Measurements from ENCODE around the gene SUPV3L1. TPM values are rescaled to one million over a fixed set of nuclear protein-coding genes. Genes with fewer than 3 reads are reported as not detected.

The SUPV3L1 gene
- total RNA-seq, 4 donors from 2014 or later: 19.6 to 21.4 (median 20.4) TPM

DNA sequence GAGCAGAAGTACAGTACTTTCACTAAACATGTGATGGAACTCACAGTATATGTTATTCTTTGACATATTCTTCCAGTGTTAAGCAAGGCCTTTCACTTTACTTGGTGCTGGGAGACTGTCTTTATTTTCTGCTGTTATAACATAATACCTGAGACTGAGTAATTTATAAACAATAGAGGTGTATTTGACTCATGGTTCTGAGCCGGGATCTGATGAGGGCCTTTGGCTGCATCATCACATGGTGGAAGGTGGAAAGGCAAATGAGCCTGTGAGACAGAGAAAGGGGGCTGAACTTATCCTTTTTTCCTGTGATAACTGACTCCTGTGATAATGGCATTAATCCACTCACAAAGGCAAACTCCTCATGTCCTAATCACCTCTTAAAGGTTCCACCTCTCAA lies 1.4 kb downstream of the SUPV3L1 start:
- intact Hi-C loops (cut with DNase I; ENCODE audit: low total_unique reads): no loop called here
- 36 to 46% methylated on average over 1 of the region's 1 CpG for WGBS, 2 donors
- no peak overlapping the region for H3K4me3 ChIP-seq (ENCODE audit: low read depth, poor library complexity, severe bottlenecking)
- no peak for DNase-seq (ENCODE audit: low spot score in 2 of 2)
- TF ChIP-seq CTCF (IDR thresholded peaks at IDR 0.05): no peak
- TF ChIP-seq POLR2A (IDR thresholded peaks at IDR 0.05): no peak

DNA sequence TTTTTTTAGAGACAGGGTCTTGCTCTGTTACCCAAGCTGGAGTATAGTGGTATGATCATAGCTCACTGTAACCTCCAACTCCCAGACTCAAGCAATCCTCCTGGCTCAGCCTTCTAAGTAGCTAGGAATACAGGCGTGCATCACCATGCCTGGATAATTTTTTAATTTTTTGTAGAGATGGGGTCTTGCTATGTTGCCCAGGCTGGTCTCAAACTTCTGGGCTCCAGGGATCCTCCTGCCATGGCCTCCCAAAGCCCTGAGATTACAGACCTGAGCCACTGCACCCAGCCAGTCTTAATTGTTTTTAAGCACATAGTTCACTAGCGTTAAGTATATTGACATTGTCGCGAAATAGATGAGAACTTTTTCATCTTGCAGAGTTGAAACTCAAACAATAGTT lies 2.0 kb downstream of the SUPV3L1 start:
- DNase-seq (ENCODE audit: low spot score in 2 of 2): no peak
- TF ChIP-seq CTCF (IDR thresholded peaks at IDR 0.05) (no peak), POLR2A (IDR thresholded peaks at IDR 0.05) (no peak)
- H3K4me3 ChIP-seq (ENCODE audit: low read depth, poor library complexity, severe bottlenecking): no peak overlapping the region
- 91 to 93% methylated on average over 4 of the region's 4 CpGs for WGBS, 2 donors
- intact Hi-C loops (cut with DNase I; ENCODE audit: low total_unique reads): no loop called here

DNA sequence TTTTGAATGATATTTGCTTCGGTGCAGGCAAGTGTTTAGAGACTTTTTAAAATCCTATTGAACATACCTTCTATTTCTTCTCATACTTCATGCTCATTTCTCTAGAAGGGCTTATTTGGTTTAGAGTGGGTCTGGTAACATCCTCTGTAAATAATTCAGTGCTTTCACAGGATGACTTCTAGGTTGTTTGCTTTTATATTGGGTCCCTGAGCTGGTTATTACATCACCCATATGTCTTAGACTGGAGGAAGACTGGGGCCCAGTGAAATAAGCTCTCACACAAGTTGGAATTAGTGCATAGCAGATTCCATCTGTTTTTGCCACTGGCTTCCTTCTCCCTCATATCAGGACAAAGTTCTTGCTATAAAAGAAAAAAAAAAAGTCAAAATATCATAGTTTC lies 6.5 kb downstream of the SUPV3L1 start:
- TF ChIP-seq CTCF (IDR thresholded peaks at IDR 0.05): no peak
- no peak for TF ChIP-seq POLR2A (IDR thresholded peaks at IDR 0.05)
- WGBS, 2 donors: 86 to 91% methylated on average over 1 of the region's 1 CpG
- intact Hi-C loops (cut with DNase I; ENCODE audit: low total_unique reads): no loop called here

DNA sequence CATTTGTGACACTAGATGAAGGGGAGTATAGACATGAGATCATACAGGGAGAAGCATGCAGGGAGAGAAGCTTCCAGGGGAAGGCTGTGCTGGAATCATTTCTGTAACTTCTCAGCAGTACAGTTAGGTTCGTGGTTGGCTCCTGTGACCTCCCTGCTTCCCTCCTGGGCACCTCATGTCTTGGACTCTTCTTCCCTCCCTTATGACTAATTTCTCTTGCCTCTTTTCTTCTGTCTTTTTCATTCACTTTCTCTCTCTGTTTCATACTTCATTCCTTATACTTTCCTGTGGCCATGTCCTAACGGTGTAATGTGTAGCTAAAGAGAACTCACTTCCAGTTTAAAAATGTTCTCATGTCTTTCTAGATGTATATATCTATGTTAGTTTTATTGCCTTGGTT lies 21.0 kb downstream of the SUPV3L1 start:
- whole genome bisulfite sequencing, 2 donors: 78 to 86% methylated on average over 2 of the region's 2 CpGs
- intact Hi-C loops (cut with DNase I; ENCODE audit: low total_unique reads): no loop called here
- DNase-seq (ENCODE audit: low spot score in 2 of 2): no peak
- no peak overlapping the region for H3K4me3 ChIP-seq (ENCODE audit: low read depth, poor library complexity, severe bottlenecking)
- no peak for TF ChIP-seq POLR2A (IDR thresholded peaks at IDR 0.05)
- no peak for TF ChIP-seq CTCF (IDR thresholded peaks at IDR 0.05)

More for the DNA sequence above, 6.5 kb downstream of the SUPV3L1 start:
- no peak for DNase-seq (ENCODE audit: low spot score in 2 of 2)
- no peak overlapping the region for H3K4me3 ChIP-seq (ENCODE audit: low read depth, poor library complexity, severe bottlenecking)

DNA sequence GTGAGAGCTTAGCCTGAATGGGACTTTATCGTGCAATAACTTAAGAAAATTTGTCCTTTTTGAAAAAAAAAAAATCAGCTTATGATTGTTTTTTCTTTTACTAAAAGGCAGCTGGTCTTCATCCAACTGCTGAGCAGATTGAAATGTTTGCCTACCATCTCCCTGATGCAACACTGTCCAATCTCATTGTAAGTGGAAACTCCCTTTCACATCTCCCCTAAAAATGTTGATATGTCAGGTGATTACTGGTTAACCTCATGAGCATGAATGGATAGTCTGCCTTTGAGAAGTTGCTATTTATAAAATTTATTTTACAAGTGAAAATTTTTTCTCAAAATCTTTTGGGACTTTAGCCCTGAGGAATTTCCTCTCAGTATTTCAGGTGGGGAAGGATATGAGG lies 22.3 kb downstream of the SUPV3L1 start:
- intact Hi-C loops (cut with DNase I; ENCODE audit: low total_unique reads): no loop called here
- no peak overlapping the region for H3K4me3 ChIP-seq (ENCODE audit: low read depth, poor library complexity, severe bottlenecking)

More for the DNA sequence above, 22.3 kb downstream of the SUPV3L1 start:
- WGBS, 2 donors: 86 to 92% methylated on average over 1 of the region's 1 CpG
- no peak for TF ChIP-seq POLR2A (IDR thresholded peaks at IDR 0.05)
- TF ChIP-seq CTCF (IDR thresholded peaks at IDR 0.05): no peak
- DNase-seq (ENCODE audit: low spot score in 2 of 2): no peak
